SK-N-SH treated with all-trans-retinoic acid at 6 μM for 48 hours (cell line): ENCODE data around the gene GREB1L.

Experiments used
- ARNTL ChIP-seq: fragments of 450-650 bp; formaldehyde crosslinking; IDR thresholded peaks from 2 replicates; pipeline ENCODE4 v1.5.0; 2020; ENCODE audit warnings: low read depth, mild to moderate bottlenecking, moderate library complexity, borderline replicate concordance
- CSRNP3 ChIP-seq: fragments of 250-450 bp; sonication (Bioruptor Pico); IDR thresholded peaks from 2 replicates; pipeline ENCODE4 v1.5.1; 2021; ENCODE audit warnings: mild to moderate bottlenecking, moderate library complexity
- ISL1 ChIP-seq: fragments of 250-450 bp; sonication (Bioruptor Pico); IDR thresholded peaks from 2 replicates; pipeline ENCODE4 v2.1.2; 2022; ENCODE audit warnings: mild to moderate bottlenecking, moderate library complexity
- SNAI2 ChIP-seq: fragments of 250-450 bp; sonication (Bioruptor Pico); IDR thresholded peaks from 2 replicates; pipeline ENCODE4 v1.5.0; 2020; ENCODE audit warnings: mild to moderate bottlenecking, moderate library complexity
- ZFP30 ChIP-seq: fragments of 450-650 bp; formaldehyde crosslinking; IDR thresholded peaks from 2 replicates; pipeline ENCODE4 v1.5.0; 2022; ENCODE audit warnings: mild to moderate bottlenecking, moderate library complexity
- ZNF8 ChIP-seq: fragments of 450-650 bp; formaldehyde crosslinking; IDR thresholded peaks from 2 replicates; pipeline ENCODE4 v1.5.0; 2020; ENCODE audit warnings: mild to moderate bottlenecking, moderate library complexity
- TF ChIP-seq, protein P1 (sequence below): fragments of 250-450 bp; sonication (Bioruptor Pico); IDR thresholded peaks from 2 replicates; pipeline ENCODE4 v1.5.0; 2020; ENCODE audit warnings: mild to moderate bottlenecking, moderate library complexity

GRCh38 chr18:21402272-21402671 lies 160.2 kb downstream of the GREB1L start:
- TF ChIP-seq ISL1 (CRISPR knock-in tag), result no peak
- TF ChIP-seq, protein P1, sequence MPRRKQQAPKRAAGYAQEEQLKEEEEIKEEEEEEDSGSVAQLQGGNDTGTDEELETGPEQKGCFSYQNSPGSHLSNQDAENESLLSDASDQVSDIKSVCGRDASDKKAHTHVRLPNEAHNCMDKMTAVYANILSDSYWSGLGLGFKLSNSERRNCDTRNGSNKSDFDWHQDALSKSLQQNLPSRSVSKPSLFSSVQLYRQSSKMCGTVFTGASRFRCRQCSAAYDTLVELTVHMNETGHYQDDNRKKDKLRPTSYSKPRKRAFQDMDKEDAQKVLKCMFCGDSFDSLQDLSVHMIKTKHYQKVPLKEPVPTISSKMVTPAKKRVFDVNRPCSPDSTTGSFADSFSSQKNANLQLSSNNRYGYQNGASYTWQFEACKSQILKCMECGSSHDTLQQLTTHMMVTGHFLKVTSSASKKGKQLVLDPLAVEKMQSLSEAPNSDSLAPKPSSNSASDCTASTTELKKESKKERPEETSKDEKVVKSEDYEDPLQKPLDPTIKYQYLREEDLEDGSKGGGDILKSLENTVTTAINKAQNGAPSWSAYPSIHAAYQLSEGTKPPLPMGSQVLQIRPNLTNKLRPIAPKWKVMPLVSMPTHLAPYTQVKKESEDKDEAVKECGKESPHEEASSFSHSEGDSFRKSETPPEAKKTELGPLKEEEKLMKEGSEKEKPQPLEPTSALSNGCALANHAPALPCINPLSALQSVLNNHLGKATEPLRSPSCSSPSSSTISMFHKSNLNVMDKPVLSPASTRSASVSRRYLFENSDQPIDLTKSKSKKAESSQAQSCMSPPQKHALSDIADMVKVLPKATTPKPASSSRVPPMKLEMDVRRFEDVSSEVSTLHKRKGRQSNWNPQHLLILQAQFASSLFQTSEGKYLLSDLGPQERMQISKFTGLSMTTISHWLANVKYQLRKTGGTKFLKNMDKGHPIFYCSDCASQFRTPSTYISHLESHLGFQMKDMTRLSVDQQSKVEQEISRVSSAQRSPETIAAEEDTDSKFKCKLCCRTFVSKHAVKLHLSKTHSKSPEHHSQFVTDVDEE (CRISPR knock-in tag), result no peak
- TF ChIP-seq ZNF8 (CRISPR knock-in tag), result no peak
- TF ChIP-seq SNAI2 (CRISPR knock-in tag), result no peak
- no peak for TF ChIP-seq CSRNP3
- TF ChIP-seq ZFP30, result no peak
- no peak for TF ChIP-seq ARNTL (CRISPR knock-in tag)
